ENCODE results near the gene SCARB1.

The SCARB1 gene

DNA sequence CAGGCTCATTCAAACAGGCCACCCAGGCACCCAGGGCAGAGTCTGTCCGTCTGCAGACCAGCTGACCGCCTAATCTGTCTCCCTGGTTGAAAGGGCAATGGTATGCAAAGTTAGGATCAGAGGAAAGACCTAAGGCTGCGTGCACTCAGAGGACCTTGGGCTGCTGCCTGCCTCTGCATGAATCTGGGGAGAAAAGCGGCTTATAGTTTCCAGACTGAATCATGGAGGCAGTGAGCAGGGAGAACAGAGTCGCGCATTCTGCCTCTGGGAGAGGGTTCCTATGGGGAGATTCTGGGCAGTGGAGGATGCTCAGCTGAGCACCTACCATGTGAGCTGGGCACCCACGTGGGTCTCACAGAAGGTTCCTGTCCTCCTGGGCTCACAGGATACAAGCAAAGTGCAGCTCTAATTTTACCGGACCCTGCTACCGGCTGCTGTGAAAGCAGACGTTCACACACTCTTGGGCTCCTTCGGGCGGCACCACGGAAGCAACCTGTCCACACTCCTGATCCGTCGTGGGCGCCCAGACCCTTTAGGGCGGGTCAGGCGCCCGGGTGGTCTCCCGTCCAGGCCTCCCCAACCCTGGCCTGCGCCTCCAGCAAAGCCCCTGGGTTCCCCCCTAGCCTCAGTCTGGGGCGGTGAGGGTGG lies 772 bp downstream of the SCARB1 start:
- DNase-seq (ENCODE audit: low spot score) = no peak

DNA sequence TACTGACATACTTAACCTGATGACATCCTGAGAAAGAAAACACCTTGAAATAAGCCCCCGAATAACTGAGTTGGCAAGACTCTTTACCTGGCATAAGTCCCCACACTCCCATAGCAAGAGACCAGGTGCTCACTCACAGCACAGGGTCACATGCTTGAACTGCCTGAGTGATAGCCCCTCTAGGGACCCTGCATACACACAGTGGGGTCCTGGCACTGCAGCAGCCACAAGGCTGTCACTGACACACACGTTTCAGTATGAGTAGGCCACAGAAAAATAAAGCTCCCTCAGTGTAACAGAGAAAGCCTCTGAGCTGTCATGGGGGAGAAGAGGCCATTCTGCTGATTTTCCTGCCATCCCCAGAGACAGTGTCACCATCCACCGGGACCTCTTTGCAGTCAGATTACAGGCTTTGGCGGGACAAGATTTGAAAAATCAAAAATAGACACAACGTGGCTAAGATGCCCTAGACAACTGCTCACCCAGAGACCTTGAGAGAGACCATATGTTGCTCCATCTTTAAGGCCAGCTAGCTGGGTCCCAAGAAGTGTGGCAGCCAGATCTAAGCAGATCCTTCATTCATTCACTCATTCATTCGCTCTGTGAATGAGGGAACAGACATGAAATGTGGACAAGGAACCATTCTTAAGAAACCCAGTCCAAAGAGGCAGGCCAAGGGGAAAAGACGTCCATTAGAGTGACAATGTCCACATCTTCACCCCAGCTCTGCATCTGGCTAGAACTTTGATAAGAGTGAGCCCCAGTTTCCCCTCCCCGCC lies 1.6 kb downstream of the SCARB1 start:
- no peak for DNase-seq (ENCODE audit: low spot score)

DNA sequence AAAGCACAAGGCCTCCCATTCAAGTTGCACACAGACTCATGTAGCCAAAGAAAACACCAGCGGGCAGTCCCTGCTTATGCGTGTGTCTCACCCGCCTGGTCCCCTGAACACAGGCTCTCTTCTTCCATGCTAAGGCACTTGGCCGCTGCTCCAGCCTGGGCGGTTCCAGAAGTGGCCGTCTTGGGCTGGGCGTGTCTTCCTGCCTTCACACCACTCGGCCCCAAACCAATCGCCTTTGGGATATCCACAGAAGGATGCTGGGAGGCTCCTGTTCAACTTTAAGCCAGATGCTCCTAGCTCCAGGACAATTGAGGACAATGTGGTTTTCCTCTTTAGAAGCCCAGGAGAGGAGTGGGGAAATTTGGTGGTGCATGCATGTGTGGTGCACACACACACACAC lies 2.2 kb downstream of the SCARB1 start:
- peak; percentile 89 for DNase-seq (ENCODE audit: low spot score)

DNA sequence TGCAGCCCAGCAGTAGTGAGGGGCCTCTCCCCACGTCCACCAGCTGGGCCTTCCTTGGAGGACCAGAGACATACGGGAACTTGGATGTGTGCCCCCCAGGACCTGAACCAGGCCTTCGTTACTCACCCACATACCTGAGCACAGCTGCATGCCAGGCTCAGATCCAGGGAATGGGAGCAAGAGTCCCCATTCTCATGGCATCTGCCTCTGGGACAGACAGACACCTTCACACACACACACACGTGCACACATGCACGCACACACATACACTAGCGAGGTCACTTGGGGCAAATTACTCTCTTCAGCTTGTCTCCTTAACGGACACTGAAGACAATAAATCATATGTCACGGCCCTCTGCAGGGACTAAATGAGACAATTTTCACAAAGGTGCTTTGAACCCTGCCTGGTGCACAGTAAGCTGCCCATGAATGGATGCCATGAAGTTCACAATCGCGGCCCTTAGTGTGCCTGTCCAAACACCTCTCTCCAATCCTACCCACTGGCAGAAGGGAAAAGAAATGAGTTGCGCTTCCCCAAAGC lies 5.7 kb downstream of the SCARB1 start:
- no peak for DNase-seq (ENCODE audit: low spot score)

DNA sequence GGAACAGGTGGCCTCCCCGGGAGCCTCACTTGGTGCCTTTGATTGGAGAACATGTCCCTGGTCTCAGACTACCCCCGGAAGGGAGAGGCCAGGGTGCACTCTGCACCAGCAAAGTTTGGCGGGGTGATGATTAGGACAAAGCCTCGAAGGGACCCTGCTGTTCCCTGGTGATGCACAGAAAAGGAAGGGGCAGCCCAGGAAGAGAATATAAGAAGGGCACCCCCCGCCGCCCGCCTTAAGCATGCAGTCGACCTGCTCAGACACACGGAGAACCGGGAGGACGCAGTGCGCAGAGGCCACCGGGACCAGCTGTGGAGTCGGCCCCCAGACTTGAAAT lies 6.9 kb downstream of the SCARB1 start:
- DNase-seq (ENCODE audit: low spot score) = no peak

DNA sequence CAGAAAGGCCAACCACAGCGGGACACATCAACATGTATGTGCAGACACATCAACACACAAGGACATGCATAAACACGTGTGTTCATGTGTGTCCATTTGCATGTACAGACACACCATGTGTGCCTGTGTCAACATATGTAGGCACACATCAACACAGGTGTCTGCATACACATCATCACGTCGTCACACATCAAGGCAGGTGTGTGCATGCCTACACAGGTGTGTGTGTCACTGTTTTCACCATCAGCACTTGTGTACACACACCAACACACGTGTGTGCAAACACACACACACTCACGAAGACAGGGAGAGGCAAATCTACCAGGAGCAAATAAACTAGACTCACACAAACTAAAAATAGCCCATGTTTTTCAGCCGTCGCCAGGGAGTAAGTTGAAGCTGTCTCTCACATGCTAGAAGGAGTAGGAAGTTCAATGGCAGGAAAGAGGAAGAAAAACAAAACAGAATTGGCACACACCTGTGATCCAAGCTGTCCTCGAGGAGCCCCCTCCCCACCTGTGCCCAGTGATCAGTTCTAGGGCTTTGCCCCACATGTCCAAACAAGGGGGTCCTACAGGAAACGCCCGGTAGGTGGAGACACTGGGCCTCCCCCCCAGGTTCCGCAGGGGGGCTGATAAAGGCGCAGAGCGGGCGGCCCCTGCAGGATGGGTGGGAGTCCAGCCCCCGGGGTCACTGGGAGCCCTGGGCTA lies 7.4 kb downstream of the SCARB1 start:
- no peak for DNase-seq (ENCODE audit: low spot score)

DNA sequence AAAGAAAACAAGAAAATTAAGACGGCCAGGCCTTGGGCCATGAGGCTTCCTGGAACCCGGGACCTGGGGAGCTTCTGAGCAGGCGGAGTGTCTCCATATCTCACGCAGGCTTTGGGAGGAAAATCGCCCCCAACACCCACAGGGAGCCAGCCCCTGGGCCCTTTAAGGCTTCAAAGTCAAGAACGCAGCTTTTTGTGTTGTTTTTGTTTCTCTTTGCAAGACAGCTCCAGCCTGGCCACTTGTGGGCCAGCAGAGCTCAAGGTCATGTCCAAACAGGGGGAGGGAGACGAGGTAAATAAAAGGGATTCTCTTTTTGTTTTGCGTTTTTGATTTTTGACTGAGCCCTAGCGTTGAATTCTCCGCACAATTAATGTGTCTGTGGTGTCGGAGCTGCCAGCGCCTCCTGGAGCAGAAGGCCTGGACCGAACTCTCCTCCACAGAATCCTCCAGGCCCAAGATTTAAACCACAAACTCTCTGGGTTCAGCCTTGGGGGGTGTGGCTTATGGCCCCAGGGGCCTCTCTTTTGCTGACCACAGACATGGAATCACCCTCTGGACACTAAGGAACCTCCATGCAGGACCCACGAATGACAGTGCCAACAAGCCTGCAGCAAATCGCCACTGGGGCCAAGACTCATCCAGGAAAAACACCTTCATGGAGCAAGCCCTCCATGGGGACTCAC lies 8.2 kb downstream of the SCARB1 start:
- no peak for DNase-seq (ENCODE audit: low spot score)

DNA sequence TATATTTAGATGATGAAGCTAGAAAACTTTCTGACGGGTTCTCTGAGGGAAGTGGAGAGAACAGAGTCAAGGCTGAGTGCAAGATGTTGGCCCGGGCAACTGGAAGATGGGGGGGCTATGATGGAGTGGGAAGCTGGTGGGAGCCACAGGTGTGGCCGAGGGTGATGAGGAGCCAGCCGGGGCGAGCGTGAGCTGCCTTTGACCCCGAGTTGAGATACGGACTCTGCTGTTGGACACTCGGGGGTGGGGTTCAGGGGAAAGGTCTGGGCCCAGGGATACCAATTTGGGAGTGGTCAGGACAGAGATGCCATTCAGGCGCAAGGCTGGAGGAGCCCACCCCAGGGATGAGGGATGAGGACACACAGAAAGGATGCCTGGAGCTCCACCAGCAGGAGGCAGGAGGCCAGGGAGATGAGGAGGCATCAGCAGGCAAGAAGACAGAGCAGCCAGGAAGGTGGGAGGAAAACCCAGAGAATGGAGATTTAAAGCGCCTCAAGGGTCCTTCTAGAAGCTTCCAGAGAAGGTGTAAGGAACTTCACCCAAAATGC lies 9.0 kb downstream of the SCARB1 start:
- DNase-seq (ENCODE audit: low spot score) = no peak

DNA sequence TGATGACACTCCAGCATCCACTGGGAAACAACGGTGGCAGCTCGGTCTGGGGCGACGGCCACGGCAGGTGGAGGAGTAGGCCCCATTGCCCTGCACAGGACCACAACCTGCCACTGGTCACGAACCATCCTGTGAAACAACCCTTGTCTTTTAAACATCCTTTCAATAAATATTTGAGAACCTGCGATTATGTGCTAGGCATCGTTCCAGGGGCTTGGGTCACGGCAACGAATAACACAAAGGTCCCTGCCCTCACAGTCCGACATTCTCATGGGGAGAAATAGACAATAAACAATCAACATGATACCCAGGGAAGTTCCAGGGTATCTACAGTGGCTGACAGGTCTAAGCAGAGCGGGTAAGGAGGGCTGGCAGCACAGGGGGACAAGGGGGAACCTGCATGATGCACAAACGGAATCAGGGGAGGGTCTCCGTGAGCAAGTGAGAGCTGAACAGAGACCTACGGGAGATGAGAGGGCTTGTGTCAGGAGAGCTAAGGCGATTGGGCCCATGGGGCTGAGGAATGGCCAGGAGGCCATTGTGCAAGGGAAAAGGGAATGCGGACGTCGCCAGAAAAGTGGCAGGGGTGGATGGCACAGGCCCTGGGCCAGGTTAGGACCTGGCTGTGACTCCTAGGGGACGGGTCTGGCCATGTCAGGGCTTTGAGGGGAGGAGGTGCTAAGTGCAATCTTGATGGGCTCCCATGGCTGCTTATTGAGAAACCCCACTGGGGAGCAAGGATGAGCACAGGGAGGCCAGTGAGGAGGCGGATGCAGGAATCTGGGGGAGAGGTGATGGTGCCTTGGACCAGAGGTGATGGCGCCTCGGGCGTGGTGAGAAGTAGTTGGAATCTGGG lies 9.7 kb downstream of the SCARB1 start:
- no peak for DNase-seq (ENCODE audit: low spot score)

DNA sequence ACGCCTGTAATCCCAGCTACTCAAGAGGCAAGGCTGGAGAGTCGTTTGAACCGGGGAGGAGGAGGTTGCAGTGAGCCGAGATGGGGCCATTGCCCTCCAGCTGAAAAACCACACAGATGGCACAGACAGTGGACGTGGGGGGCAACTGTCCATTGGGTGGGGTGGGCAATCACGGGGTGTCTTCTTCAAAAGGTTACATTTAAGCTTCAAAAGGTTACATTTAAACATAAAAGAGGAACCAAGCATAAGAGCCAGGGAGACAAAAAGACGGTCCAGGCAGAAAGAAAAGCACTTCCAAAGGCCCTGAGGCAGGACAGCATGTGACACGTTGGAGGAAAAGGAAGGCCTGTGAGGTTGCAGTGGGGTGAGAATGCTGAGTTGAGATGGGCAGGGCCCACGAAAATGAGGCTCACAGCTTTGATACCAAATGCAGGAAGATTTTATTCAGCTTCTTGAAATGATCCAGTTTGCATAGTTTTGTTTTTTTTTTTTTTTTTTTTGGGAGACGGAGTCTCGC lies 10.7 kb downstream of the SCARB1 start:
- DNase-seq (ENCODE audit: low spot score) = no peak

DNA sequence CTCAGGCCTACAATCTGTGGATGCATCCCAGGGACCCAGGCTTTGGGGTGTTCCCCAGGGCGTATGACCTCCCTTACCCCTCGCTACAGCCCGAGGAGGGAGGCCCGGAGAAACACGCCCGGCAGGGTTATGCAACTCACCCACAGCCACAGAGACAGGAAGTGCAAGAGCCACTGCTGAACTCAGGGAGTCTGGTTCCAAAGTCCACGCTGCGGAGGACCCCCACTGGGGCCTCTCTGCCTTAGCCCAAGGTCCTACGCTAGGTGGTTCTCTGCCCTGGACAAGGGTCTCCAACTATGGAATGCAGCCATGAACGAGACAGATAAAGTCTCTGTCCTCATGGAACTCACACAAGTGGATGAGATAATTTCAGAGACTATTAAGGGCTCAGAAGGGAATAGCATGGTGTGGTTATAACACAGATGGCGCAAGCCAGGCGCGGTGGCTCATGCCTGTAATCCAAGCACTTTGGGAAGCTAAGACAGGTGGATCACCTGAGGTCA lies 11.3 kb downstream of the SCARB1 start:
- no peak for DNase-seq (ENCODE audit: low spot score)

DNA sequence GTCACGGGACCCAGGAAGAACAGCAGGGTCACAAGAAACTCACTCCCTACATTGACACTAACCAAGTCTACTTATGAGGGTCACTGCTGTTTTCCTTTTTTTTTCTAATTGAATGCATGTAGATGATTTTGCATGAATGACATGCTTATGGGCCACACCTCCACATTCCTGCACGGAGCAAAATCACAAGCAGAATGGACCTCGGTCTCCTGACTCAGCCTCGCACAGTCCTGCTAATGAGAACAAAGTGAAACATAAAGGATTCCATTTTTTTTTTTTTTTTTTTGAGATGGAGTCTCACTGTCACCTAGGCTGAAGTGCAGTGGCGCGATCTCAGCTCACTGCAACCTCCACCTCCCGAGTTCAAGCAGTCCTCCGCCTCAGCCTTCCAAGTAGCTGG lies 12.3 kb downstream of the SCARB1 start:
- no peak for DNase-seq (ENCODE audit: low spot score)

DNA sequence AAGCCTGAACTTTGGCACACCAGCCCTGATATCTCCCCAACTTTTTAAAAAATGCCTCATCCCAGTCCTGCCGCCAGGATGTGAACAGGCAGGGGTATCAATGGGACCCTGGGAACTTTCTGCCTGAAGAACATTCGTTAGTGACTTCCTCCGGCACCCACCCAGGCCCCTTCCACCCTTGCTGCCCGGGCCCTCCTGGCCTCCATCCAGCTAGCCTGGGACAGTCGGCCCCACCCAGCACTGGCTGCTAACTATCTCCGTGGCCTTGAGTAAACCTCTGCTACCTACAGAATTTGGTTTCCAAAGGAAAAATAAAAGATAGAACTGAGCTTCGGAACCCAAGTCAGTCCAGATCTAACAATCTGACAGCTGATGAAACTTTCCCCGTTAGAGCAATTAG lies 14.3 kb downstream of the SCARB1 start:
- no peak for DNase-seq (ENCODE audit: low spot score)

DNA sequence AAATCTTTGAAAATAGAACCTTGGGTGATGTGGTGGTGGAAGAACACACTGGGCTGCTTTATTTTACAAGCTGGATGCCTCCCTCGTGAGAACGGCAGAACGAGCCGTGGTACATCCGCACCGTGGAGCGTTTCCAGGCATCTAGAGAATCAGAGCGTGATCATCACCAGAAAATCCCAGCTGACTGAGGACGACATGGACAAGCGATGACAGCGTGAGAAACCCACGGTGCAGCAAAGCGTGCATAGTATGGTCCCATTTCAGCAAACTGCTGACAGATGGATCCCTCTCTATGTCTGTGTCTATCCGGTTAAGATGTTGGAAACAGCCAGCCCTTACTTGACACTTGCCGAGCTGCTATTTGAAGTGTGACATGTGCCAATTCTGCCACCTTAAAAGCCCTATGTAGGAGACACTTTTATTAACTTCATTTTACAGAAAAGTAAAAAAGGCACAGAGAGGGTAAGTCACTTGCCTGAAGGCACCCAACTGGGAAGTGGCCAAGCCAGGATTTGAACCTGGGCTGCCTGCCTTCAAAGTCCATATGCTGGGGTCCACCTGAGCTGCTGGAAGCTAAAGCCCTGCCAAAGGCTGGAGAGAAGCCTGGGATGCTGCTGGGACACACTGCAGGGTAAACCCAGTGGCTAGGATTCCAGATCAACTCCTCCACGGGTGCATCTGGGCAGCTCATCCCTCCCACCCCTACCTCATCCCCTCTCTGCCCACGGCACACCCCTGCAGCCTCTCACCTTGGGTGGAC lies 14.9 kb downstream of the SCARB1 start:
- no peak for DNase-seq (ENCODE audit: low spot score)

DNA sequence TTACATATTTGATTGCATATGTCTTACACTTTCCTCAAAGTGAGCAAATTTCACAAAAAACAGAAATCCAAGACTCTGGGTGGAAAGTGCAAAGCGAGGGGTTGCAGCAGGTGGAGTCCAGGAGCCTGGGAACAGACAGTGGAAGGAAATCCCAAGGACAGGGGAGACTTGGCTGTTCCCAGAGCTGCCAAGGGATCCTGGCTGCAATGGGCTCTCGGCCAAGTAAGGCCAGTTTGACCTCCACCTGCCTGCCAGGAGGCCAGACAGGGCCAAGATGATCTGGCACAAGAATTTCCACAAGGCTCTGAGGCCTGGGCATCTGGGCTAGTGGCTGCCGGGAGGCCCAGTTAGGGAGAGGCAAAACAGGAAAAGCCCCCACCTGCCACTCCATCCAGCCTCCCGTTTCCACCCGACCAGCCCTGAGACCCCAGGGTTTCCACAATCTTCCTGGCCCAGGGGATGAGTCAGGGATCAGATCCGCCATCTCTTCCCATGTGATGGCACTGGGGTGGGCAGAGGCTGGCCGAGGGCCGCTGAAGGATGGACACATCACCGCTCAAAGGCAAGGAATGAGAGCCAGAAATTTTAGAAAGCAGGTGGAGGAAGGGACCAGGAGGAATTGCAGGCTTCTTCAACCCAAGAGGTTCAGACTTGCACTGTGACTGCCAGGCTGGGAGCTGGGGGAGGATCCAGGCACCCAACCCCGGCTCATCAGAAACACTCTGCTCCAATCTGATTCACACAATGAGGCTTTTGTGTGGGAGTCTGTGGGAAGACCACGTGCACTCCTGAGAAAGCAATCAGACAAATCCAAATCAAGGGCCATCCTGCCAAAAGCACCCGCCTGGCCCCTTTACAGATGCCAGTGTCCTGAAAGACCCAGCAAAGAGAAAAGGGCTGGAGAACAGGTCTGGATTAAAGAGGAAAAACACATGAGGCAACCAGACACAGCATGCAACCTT lies 16.3 kb downstream of the SCARB1 start:
- peak; percentile 92 for DNase-seq (ENCODE audit: low spot score)

DNA sequence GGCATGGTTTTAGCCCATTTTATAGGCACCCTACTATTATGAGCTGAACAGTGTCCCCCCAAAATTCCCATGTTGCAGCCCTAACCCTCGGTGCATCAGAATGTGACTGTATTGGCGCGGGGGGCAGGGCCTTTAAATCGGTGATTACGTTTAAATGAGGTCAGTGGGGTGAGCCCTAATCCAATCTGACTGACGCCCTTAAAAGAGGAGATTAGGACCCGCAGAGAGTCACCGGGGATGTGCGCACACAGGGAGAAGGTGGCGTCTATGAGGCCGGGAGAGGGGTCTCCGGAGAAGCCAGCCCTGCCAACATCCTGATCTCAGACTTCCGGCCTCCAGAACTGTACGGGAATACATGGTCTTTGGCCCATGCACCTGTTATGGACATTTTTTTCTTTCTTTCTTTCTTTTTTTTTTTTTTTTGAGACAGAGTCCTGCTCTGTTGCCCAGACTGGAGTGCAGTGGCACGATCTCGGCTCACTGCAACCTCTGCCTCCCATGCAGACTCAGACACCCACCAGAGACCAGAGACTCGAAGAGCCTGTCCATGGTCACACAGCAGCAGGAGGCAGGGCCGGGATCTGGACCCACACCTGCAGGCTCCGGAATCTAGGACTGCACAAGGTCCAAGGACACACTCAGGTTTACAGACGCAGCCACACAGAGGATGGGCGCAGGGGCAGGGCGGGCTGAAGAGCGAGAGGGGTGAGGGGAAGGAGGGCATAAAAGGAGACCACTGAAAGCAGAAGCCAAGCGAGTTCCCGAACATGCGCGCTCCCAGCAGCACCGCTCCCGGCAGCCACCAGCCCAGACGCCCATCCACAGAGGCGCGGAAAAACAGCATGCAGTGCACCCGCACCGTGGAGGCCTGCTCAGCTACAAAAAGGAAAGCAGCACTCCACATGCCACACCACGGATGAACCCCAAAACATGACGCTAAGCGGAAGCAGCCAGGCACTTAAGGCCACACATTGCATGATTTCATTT lies 19.0 kb downstream of the SCARB1 start:
- no peak for DNase-seq (ENCODE audit: low spot score)

DNA sequence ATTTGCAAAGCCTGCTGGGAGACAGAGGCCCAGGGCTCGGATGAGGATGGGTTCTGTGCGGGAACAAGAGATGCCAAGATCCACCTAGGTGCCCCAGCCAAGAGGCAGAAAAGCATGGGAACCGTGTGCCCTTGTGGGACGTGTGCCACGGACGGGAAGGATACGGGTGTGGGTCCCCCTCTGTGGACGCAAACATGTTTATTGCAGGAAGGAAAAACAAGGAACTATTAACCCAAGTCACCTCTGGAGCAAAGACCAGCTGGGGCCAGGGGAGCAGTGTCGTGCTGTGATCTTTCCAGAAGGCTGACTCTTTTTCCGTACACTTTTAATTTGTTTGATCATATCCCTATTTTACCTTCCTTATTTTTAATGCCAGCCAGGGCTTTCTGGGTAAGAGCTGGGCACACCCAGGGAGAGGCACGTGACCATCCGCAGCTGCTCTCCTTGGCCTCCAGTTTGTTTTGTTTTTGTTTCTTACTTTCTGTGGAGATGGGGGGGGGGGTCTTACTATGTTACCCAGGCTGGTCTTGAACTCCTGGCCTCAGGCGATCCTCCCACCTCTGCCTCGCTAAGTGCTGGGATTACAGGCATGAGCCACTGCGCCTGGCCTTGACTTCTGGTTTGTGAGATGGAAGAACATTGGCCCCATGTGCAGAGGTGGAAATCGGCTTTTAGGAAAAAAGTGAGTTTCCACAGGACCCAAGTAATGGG lies 20.7 kb downstream of the SCARB1 start:
- no peak for DNase-seq (ENCODE audit: low spot score)

Data from COLO829 (cell line).